Subcutaneous adipose tissue (tissue), 4 donors: ENCODE results near the gene FNIP1. TPM values are rescaled to one million over a fixed set of nuclear protein-coding genes. Genes with fewer than 3 reads are reported as not detected.

Experiments
- CTCF ChIP-seq: fragments of 450-650 bp; IDR thresholded peaks from one replicate; pipeline ENCODE4 v1.5.1; 2016; ENCODE audit warnings: low read depth, mild to moderate bottlenecking, control low read depth, antibody characterized with exemption, moderate library complexity
- total RNA-seq, 4 donors: library from RNA; depleted of rRNA; stranded (reverse); fragments of >200 nt; gene quantifications; one replicate each; pipeline ENCODE4 v1.1.0, GENCODE V29; 2016

The FNIP1 gene
- total RNA-seq, 4 donors from 2014 or later, result 47.3 to 90.8 (median 73.8) TPM

GRCh38 chr5:131792896-131793295 lies 3.9 kb downstream of the FNIP1 start:
- TF ChIP-seq CTCF, result no peak

- TF ChIP-seq CTCF, result no peak
Measured at GRCh38 chr5:131791866-131792265, 5.0 kb downstream of the FNIP1 start.

- no peak for TF ChIP-seq CTCF
Measured at GRCh38 chr5:131790550-131790949, 6.3 kb downstream of the FNIP1 start.

GRCh38 chr5:131789765-131790164 lies 7.1 kb downstream of the FNIP1 start:
- no peak for TF ChIP-seq CTCF

GRCh38 chr5:131787736-131788135 lies 9.1 kb downstream of the FNIP1 start:
- TF ChIP-seq CTCF, result no peak

- no peak for TF ChIP-seq CTCF
Measured at GRCh38 chr5:131786900-131787692, 9.7 kb downstream of the FNIP1 start.

- TF ChIP-seq CTCF, result no peak
Measured at GRCh38 chr5:131786036-131786435, 10.8 kb downstream of the FNIP1 start.
